Kidney epithelial cell (primary cell): ENCODE measurements around the gene MLLT11. TPM values are rescaled to one million over a fixed set of nuclear protein-coding genes. Genes with fewer than 3 reads are reported as not detected.
A peak's percentile ranks its signal among the peaks of the same experiment; 100 is the strongest.

Source experiments
- DNase-seq: peaks from one replicate; pipeline ENCODE4 v3.0.0-alpha.2; 2010; ENCODE audit warnings: low read depth
- H3K27me3 ChIP-seq: 2 replicates; pipeline ENCODE4 v1.6.0; 2011; ENCODE audit warnings: low read length; ENCODE audit not compliant: control insufficient read depth, insufficient read depth
- H3K36me3 ChIP-seq: 2 replicates; pipeline ENCODE4 v1.5.1; 2011; ENCODE audit warnings: low read length; ENCODE audit not compliant: control insufficient read depth, insufficient read depth
- H3K4me3 ChIP-seq: 2 replicates; pipeline ENCODE4 v1.5.1; 2011; ENCODE audit warnings: low read depth, mild to moderate bottlenecking, control low read depth, low read length
- CTCF ChIP-seq: IDR thresholded peaks from 2 replicates; pipeline ENCODE4 v1.5.1; 2011; ENCODE audit warnings: mild to moderate bottlenecking, moderate library complexity, low read length, control low read depth, inconsistent platforms; ENCODE audit not compliant: insufficient read depth, poor library complexity, severe bottlenecking
- total RNA-seq: library from RNA; depleted of rRNA; stranded (reverse); fragments of >200 nt; gene quantifications from 2 replicates; pipeline ENCODE4 v1.2.3, GENCODE V29; 2015

The MLLT11 gene
- total RNA-seq, 1 donor from 2014 or later = 26.8 TPM

- DNase-seq = no peak
- TF ChIP-seq CTCF = no peak
- Histone ChIP-seq H3K36me3 (peaks cover 4% of the 10 kb centered on the region), H3K27me3 (no peaks in the 10 kb centered on the region), H3K4me3 (peak overlapping the region; percentile 73)
These were observed 1.5 kb upstream of the MLLT11 start for GRCh38 chr1:151058692-151059091.

GRCh38 chr1:151059109-151060006 is 839 bp upstream of the MLLT11 start, which contains the start of gene CDC42SE1:
Gene CDC42SE1 (minus strand): TSS chr1:151059622. CDS start chr1:151055730, 3,892 bp downstream.
- H3K4me3 ChIP-seq = peak within 1 kb of the TSS; percentile 73
- peak; percentile 77 for TF ChIP-seq CTCF
- DNase-seq = no peak

GRCh38 chr1:151060657-151061421 is 642 bp downstream of the MLLT11 start:
- TF ChIP-seq CTCF = no peak
- no peak for DNase-seq
- no peaks in the 10 kb centered on the region for H3K36me3 ChIP-seq
- H3K27me3 ChIP-seq = no peaks in the 10 kb centered on the region
- peak overlapping the region; percentile 73 for H3K4me3 ChIP-seq

More at GRCh38 chr1:151059109-151060006, 839 bp upstream of the MLLT11 start, which contains the start of gene CDC42SE1:
- Histone ChIP-seq H3K27me3 (no peaks in the 10 kb centered on the region), H3K36me3 (peaks cover 4% of the 10 kb centered on the region)

GRCh38 chr1:151061704-151062103 is 1.5 kb downstream of the MLLT11 start:
- H3K4me3 ChIP-seq = peak overlapping the region; percentile 73

More at GRCh38 chr1:151061704-151062103, 1.5 kb downstream of the MLLT11 start:
- H3K36me3 ChIP-seq = no peaks in the 10 kb centered on the region
- no peaks in the 10 kb centered on the region for H3K27me3 ChIP-seq
- no peak for TF ChIP-seq CTCF
- DNase-seq = no peak
